Measurements from ENCODE around the gene SIGLEC6. TPM values are rescaled to one million over a fixed set of nuclear protein-coding genes. Genes with fewer than 3 reads are reported as not detected.

SIGLEC6 gene
- total RNA-seq, 4 donors from 2014 or later: 7.1 TPM; not detected in 3

- intact Hi-C loops (cut with DNase I): no loop called here
- DNase-seq: no peak
- WGBS, 2 donors: 60 to 63% methylated on average over 4 of the region's 4 CpGs
Measured at GRCh38 chr19:51565583-51565982, 34.1 kb upstream of the SIGLEC6 start.

GRCh38 chr19:51564791-51565190, 33.3 kb upstream of the SIGLEC6 start:
- 12 to 51% methylated on average over 3 to 4 of the region's 6 CpGs for WGBS, 2 donors
- intact Hi-C loops (cut with DNase I): no loop called here
- no peak overlapping the region for H3K27ac ChIP-seq
- DNase-seq: no peak
- no peaks in the 10 kb centered on the region for H3K4me1 ChIP-seq
- no peaks in the 10 kb centered on the region for H3K9me3 ChIP-seq
- H3K4me3 ChIP-seq: no peak overlapping the region
- no peaks in the 10 kb centered on the region for H3K36me3 ChIP-seq
- H3K27me3 ChIP-seq: peaks cover 0 to 70% (median 2%) of the 10 kb centered on the region in 4 donors
- TF ChIP-seq POLR2A (IDR thresholded peaks at IDR 0.05) (no peak), CTCF (IDR thresholded peaks at IDR 0.05) (no peak)

More at GRCh38 chr19:51565583-51565982, 34.1 kb upstream of the SIGLEC6 start:
- Histone ChIP-seq H3K27me3 (peaks cover 0 to 62% (median 2%) of the 10 kb centered on the region in 4 donors), H3K4me3 (no peak overlapping the region), H3K4me1 (no peaks in the 10 kb centered on the region), H3K9me3 (no peaks in the 10 kb centered on the region), H3K36me3 (no peaks in the 10 kb centered on the region), H3K27ac (no peak overlapping the region)
- TF ChIP-seq CTCF (IDR thresholded peaks at IDR 0.05) (no peak), POLR2A (IDR thresholded peaks at IDR 0.05) (no peak)

GRCh38 chr19:51560339-51560738, 28.9 kb upstream of the SIGLEC6 start:
- 23% methylated on average over 2 to 4 of the region's 4 CpGs for WGBS, 2 donors
- TF ChIP-seq POLR2A (IDR thresholded peaks at IDR 0.05): no peak
- H3K27me3 ChIP-seq: peaks cover 0 to 63% (median 2%) of the 10 kb centered on the region in 4 donors

GRCh38 chr19:51559240-51559639, 27.8 kb upstream of the SIGLEC6 start:
- Histone ChIP-seq H3K27me3 (peaks cover 0 to 60% (median 2%) of the 10 kb centered on the region in 4 donors), H3K4me1 (no peaks in the 10 kb centered on the region), H3K9me3 (no peaks in the 10 kb centered on the region), H3K36me3 (no peaks in the 10 kb centered on the region), H3K27ac (no peak overlapping the region), H3K4me3 (no peak overlapping the region)
- intact Hi-C loops (cut with DNase I): no loop called here
- DNase-seq: no peak
- WGBS, 2 donors: 44 to 79% methylated on average over 1 of the region's 1 CpG
- TF ChIP-seq CTCF (IDR thresholded peaks at IDR 0.05) (no peak), POLR2A (IDR thresholded peaks at IDR 0.05) (no peak)

More at GRCh38 chr19:51560339-51560738, 28.9 kb upstream of the SIGLEC6 start:
- intact Hi-C loops (cut with DNase I): no loop called here
- Histone ChIP-seq H3K4me3 (no peak overlapping the region), H3K27ac (no peak overlapping the region), H3K9me3 (no peaks in the 10 kb centered on the region), H3K4me1 (no peaks in the 10 kb centered on the region), H3K36me3 (no peaks in the 10 kb centered on the region)
- DNase-seq: no peak

GRCh38 chr19:51552996-51553725, 21.7 kb upstream of the SIGLEC6 start:
- no peak for DNase-seq
- TF ChIP-seq CTCF (IDR thresholded peaks at IDR 0.05) (no peak), POLR2A (IDR thresholded peaks at IDR 0.05) (no peak)
- H3K27ac ChIP-seq: no peak overlapping the region
- intact Hi-C loops (cut with DNase I): no loop called here
- H3K36me3 ChIP-seq: no peaks in the 10 kb centered on the region
- WGBS, 2 donors: 11 to 19% methylated on average over 10 to 13 of the region's 20 CpGs
- H3K4me3 ChIP-seq: no peak overlapping the region
- peaks cover 0 to 59% (median 0%) of the 10 kb centered on the region in 4 donors for H3K27me3 ChIP-seq
- no peaks in the 10 kb centered on the region for H3K9me3 ChIP-seq
- no peaks in the 10 kb centered on the region for H3K4me1 ChIP-seq

Data from esophagus squamous epithelium (tissue), 5 donors.